HS-5 (cell line): ENCODE measurements around the gene IVNS1ABP.

Experiments used
- DNase-seq: peaks from one replicate; pipeline ENCODE4 v3.0.0-alpha.2; 2012; ENCODE audit warnings: low read depth

Gene IVNS1ABP

GRCh38 chr1:185293967-185294542 lies 23.0 kb downstream of the IVNS1ABP start:
- DNase-seq, result no peak

DNA sequence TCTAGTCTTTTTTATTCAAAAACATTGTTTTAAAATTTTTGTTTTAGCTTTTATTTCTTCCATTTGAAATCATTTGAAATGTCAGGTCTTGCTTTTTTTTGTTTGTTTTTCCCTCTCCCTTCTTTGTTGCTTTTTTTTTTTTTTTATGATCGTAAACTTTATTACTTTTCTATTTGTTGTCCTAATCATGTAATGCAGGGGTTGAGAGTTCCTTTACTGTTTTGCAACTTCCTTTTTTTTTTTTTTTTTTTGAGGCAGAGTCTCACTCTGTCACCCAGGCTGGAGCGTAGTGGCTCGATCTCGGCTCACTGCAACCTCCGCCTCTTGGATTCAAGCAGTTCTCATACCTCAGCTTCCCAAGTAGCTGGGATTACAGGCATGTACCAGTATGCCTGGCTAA lies 24.8 kb downstream of the IVNS1ABP start:
- no peak for DNase-seq

DNA sequence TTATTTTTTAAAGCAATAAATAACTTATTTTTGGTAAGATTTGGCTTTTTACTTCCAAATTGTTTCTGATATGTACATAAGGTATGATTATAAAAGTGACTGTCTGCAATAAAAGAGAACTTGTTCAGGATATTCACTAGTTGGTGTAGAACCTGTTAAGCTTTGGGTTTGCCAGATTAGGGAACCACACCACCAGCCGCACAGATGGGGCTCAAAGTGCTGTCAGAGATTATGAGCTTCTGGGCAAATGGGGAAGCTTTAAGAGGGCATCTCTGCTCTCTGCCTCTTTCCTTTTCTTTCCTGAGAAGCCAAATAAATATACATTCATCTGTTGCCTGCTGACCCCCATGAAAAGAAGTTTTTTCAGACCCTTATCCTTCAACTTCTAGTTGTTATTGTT lies 25.4 kb downstream of the IVNS1ABP start:
- DNase-seq, result no peak

DNA sequence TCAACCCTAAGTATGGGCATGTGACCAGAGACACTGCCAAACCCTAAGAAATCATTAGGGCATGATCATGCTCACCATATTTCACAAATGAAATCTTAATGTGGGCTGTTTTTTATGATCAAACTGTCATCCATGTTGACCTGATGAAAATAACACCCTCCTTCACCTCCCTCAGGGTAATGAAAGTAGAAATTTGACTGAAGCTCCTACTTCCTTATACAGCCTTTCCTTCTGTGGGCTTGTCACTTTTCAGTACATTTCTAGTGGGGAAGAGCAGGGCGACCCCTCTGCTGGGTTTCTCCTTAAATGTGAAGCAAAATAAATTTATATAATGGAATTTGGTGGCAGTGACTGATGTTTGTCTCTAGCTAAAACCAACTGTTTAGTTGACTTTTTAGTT lies 25.9 kb downstream of the IVNS1ABP start:
- DNase-seq, result no peak

DNA sequence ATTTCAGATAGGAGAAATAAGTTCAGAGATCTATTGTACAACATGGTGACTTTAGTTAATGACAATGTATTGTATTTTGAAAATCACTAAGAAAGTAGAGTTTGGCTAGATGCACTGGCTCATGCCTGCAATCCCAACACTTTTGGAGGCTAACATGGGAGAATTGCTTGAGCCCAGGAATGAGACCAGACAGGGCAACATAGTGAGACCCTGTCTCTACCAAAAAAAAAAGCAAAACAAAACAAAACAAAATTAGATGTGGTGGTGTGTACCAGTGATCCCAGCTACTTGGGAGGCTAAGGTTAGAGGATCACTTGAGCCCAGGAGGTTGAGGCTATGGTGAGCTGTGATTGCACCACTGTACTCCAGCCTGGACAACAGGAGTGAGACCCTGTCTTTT lies 27.2 kb downstream of the IVNS1ABP start:
- DNase-seq, result no peak

DNA sequence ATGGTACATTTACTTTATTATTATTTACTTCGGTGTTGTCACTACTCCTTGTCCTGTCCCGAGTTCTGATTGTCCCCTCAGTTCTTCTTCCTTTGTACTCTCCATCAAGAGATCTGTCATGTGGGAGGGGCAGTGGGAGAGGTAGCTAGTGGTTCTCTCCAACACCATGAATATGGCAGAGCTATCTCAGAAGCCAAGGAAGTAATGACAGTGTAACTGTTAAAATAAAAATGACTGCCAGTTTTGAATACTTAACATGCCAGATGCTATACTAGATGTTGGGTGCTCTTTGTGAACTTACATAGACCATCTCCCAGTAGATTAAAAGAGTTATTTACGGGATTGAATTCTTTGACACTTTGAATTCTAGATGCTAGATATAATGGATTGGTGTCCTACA lies 28.6 kb downstream of the IVNS1ABP start:
- DNase-seq, result no peak

DNA sequence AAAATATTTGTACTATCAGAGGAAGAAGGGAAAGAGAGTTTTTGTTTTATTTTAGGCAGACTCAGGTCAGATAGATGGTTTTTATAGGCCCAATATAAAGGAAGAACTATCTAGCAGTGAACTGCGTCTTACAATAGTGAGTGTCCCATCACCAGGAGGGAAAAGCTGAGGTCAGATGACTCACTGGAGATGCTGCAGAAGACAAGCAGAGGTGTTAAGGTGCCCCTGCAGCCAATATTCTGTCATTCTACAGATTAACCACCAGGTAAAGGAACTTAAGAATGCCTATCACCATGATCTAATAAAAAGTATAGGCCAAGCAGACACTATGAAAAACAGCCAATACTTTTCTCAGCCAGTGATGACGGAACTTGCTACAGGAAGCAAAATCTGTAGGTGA lies 29.6 kb downstream of the IVNS1ABP start:
- DNase-seq, result no peak

- no peak for DNase-seq
Observed at GRCh38 chr1:185284533-185285276, 32.3 kb downstream of the IVNS1ABP start.

DNA sequence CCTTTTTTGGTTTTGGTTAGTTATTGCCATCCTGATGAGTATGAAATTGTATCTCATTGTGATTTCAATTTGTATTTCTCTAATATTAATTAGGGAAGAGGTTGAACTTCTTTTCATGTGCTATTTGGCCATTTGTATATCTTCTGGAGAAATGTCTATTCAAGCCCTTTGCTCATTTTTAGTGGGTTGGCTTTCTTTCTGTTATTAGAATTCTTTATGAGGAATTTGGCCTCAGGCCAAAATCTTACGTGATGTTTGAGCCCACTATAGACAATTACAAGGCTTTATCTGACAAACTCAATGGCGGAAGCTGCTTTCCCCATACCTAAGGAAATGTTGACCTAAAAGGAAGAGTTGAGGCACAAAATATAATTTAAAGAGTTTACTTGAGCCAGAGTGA lies 32.9 kb downstream of the IVNS1ABP start:
- no peak for DNase-seq

DNA sequence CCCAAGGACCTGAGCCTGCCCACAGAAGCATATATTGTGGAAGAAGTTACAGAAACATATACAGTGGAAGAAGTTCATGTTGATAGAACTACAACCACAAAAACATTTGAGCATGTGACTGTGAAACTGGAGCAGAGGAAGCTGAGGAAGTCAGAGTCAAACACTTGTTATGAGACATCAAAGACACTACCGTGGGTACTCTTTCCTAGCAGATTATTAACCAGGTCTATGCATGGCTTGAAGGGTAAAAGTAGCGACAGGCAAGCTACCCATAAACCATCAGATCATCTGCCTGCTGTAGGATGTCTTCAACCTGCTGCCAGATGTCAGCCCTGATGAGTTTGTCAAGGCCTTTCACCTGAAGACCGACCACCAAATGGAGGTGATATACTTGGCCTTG lies 35.8 kb downstream of the IVNS1ABP start:
- no peak for DNase-seq

- no peak for DNase-seq
Observed at GRCh38 chr1:185280589-185280988, 36.5 kb downstream of the IVNS1ABP start.

GRCh38 chr1:185279571-185279970 lies 37.5 kb downstream of the IVNS1ABP start:
- DNase-seq, result no peak

GRCh38 chr1:185271921-185272320 lies 45.1 kb downstream of the IVNS1ABP start:
- DNase-seq, result no peak

DNA sequence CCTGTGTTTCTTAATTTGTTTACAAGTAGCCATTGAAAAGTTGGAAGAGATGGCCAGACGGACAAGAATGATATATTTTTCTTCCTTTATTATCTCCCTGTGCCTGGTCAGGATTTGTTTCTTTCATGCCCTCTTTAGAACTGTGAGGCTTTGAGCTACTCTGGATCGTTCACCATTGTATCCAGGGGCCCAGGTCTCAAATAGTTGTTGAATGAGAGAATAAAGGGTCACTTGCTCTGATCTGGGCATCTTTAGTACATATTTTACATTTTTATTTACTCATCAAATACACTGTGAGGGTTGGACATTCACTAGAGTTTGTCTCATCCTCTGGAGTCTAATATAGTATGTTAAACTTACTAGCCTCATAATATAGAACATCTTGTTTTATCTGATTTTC lies 48.7 kb downstream of the IVNS1ABP start:
- no peak for DNase-seq

GRCh38 chr1:185267701-185268100 lies 49.3 kb downstream of the IVNS1ABP start:
- no peak for DNase-seq

GRCh38 chr1:185267301-185267700 lies 49.7 kb downstream of the IVNS1ABP start:
- DNase-seq, result no peak

- no peak for DNase-seq
Observed at GRCh38 chr1:185265314-185265713, 51.7 kb downstream of the IVNS1ABP start.

DNA sequence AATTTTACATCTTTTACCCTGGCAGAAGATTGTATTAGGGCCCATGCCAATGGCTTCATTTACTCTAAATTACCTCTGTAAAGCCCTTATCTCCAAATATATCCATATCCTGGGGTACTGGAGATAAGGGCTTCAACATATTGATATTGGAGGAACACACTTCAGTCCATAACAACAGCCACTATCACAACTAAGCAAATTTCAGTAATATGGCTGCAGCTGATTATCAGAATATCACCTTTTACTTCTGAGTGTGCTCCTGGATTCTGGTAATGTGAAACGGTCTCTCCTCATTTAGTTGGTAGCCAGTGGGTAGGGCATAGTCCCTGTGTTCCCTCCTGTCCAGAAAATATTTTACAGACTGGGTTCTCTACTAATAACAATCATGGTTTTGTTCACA lies 53.3 kb downstream of the IVNS1ABP start:
- no peak for DNase-seq

DNA sequence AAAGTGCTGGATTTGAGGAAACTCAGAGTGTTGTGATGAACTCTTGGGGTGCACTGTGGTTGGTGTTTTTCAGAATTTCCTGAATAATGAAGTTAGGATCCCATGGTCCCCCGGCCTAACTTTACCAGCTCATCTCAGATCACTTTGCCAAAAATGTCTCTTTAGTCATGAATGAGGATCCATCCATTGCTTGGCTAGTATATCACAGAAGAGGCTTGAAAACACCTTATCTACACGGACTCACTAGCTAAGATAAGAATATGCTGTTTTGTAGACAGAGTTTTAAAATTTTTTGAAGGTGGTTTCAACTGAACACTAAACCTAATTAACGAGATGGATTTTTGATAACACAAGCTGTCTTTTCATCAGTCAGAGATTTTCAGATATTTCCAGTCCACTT lies 53.8 kb downstream of the IVNS1ABP start:
- no peak for DNase-seq

- no peak for DNase-seq
Observed at GRCh38 chr1:185262151-185262550, 54.9 kb downstream of the IVNS1ABP start.

GRCh38 chr1:185260611-185261010 lies 56.4 kb downstream of the IVNS1ABP start:
- DNase-seq, result no peak

- DNase-seq, result no peak
Observed at GRCh38 chr1:185258676-185259075, 58.4 kb downstream of the IVNS1ABP start.

GRCh38 chr1:185257950-185258208 lies 59.2 kb downstream of the IVNS1ABP start:
- DNase-seq, result no peak
